Large intestine (tissue), 12 donors: ENCODE results near the gene PYHIN1. TPM values are rescaled to one million over a fixed set of nuclear protein-coding genes. Genes with fewer than 3 reads are reported as not detected.

Experiments used
- DNase-seq, 2 donors: peaks; one replicate each; pipeline versions ENCODE4 v3.0.0 to v3.0.0-alpha.2; 2013
- H3K27ac ChIP-seq: one replicate; pipeline ENCODE4 v1.5.1; 2013; ENCODE audit warnings: low read length
- H3K27me3 ChIP-seq: 2 replicates; pipeline ENCODE4 v1.6.1; 2013; ENCODE audit warnings: low read length; ENCODE audit not compliant: control insufficient read depth, insufficient read depth
- H3K36me3 ChIP-seq: 2 replicates; pipeline ENCODE4 v1.6.1; 2013; ENCODE audit warnings: low read length; ENCODE audit not compliant: control insufficient read depth, insufficient read depth
- H3K4me1 ChIP-seq: one replicate; pipeline ENCODE4 v1.6.1; 2013; ENCODE audit warnings: low read length; ENCODE audit not compliant: control insufficient read depth, insufficient read depth
- H3K4me3 ChIP-seq: one replicate; pipeline ENCODE4 v1.5.1; 2013; ENCODE audit warnings: low read length
- H3K9me3 ChIP-seq: one replicate; pipeline ENCODE4 v1.6.1; 2013; ENCODE audit warnings: mild to moderate bottlenecking, low read depth, low read length, moderate library complexity; ENCODE audit not compliant: control insufficient read depth
- WGBS: methylation state at CpG from one replicate; pipeline ENCODE4 v1.1.5; 2013; ENCODE audit warnings: low lambda C conversion rate; ENCODE audit not compliant: insufficient coverage; 5-methylcytosine and 5-hydroxymethylcytosine counted together
- long read RNA-seq, 11 donors: transcript quantifications; one replicate each; lab custom pipeline, GENCODE V29; 2026
- polyA plus RNA-seq: library from polyadenylated mRNA; unstranded; fragments of 120-200 nt; gene quantifications from one replicate; pipeline ENCODE4 v1.2.1, GENCODE V29; 2013

The PYHIN1 gene
- 1.5 TPM for polyA plus RNA-seq
- long read RNA-seq, donor 1, result 0 reads
- long read RNA-seq, donor 2, result 0 reads
- long read RNA-seq, donor 3, result 0 reads
- long read RNA-seq, donor 4, result 0 reads
- long read RNA-seq, donor 5, result 0 reads
- long read RNA-seq, donor 6, result 0 reads
- long read RNA-seq, donor 7, result 0 reads
- long read RNA-seq, donor 8, result 0 reads
- long read RNA-seq, donor 9, result 0 reads
- long read RNA-seq, donor 10, result 0 reads
- long read RNA-seq, donor 11, result 0 reads

GRCh38 chr1:158931055-158931737, at the start of gene PYHIN1:
PYHIN1 (plus strand) TSS chr1:158931552; CDS start chr1:158936911, 5,359 bp downstream.
- no peak for DNase-seq
- H3K4me1 ChIP-seq, result no peaks in the 10 kb centered on the region
- H3K27ac ChIP-seq, result no peak within 1 kb of the TSS
- no peaks in the 10 kb centered on the region for H3K27me3 ChIP-seq
- H3K9me3 ChIP-seq, result no peaks in the 10 kb centered on the region
- H3K4me3 ChIP-seq, result no peak within 1 kb of the TSS
- no peaks in the 10 kb centered on the region for H3K36me3 ChIP-seq
- no CpG with 5 or more reads among the region's 3 CpGs for WGBS

DNA sequence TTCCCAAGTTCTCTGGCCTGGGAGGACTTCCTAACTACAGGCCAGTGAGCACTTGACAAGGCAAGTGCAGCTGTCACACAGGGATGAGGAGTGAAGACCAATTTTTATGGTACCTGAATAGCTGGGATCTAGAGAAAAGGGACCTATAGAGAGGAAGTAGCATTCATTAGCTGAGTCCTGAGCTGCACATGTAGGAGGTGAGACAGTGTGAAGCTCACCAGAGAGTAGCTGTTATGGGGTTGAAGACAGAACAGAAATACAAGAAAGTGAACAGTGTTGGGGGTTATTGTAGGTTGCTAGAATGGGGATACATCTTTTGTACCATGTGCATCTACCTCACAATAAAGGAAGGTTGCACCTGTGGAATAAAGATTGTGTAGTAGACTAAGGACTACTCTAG, 37.7 kb upstream of the PYHIN1 start:
- DNase-seq, result no peak
- H3K4me1 ChIP-seq, result no peaks in the 10 kb centered on the region
- H3K27me3 ChIP-seq, result no peaks in the 10 kb centered on the region
- no peak overlapping the region for H3K4me3 ChIP-seq
- no peaks in the 10 kb centered on the region for H3K36me3 ChIP-seq
- no peak overlapping the region for H3K27ac ChIP-seq
- no peaks in the 10 kb centered on the region for H3K9me3 ChIP-seq

DNA sequence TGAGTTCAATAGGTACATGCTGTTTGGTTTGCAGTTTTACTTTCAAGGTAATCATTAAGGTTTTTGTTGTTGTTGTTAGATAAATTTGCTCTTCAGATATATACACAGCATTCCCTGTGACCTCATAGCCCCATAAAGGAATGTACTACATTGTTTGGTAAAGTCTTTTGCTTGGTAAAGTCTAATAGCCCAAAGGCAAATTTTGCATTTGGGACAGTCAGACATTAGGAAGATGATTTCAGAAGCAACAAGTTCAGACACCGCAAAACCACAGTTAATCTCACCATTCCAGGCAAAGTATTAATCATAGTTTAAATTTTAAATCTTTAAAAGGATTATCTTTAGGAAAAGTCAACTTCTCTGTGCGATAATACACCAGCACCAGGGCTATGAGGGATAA, 32.6 kb upstream of the PYHIN1 start:
- WGBS, result 80% methylated on average over 1 of the region's 2 CpGs
- no peaks in the 10 kb centered on the region for H3K36me3 ChIP-seq
- H3K9me3 ChIP-seq, result no peaks in the 10 kb centered on the region
- H3K4me1 ChIP-seq, result no peaks in the 10 kb centered on the region
- DNase-seq, result no peak
- no peak overlapping the region for H3K27ac ChIP-seq
- H3K4me3 ChIP-seq, result no peak overlapping the region
- H3K27me3 ChIP-seq, result no peaks in the 10 kb centered on the region

- DNase-seq, result no peak
- WGBS, result no CpG with 5 or more reads among the region's 3 CpGs
- Histone ChIP-seq H3K9me3 (no peaks in the 10 kb centered on the region), H3K27me3 (no peaks in the 10 kb centered on the region), H3K27ac (no peak overlapping the region), H3K4me1 (no peaks in the 10 kb centered on the region), H3K4me3 (no peak overlapping the region), H3K36me3 (no peaks in the 10 kb centered on the region)
Measured at GRCh38 chr1:158901623-158902022, 29.7 kb upstream of the PYHIN1 start.

GRCh38 chr1:158916085-158916484, 15.3 kb upstream of the PYHIN1 start:
- Histone ChIP-seq H3K9me3 (peaks cover 3% of the 10 kb centered on the region), H3K4me3 (no peak overlapping the region), H3K36me3 (no peaks in the 10 kb centered on the region), H3K4me1 (no peaks in the 10 kb centered on the region), H3K27ac (no peak overlapping the region), H3K27me3 (no peaks in the 10 kb centered on the region)
- no CpG with 5 or more reads among the region's 1 CpG for WGBS
- DNase-seq, result no peak

DNA sequence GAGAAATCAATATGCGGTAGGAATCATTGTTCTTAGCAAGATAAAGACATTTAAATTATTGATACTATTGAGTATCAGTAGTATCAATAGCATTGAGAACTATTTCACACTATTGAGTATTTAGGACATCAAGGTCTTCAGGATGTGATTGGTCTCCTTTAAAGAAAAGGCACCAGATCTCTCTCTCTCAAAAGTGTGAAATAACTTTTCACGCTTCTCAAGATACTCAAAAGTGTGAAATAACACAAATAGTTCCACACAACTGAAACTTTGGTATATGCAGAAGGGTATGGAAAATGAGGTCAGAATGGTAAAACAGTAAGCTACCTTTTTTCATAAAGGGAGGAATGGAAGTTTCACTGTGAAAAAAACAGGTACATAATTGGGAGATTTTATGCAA, 6.7 kb upstream of the PYHIN1 start:
- H3K9me3 ChIP-seq, result no peaks in the 10 kb centered on the region
- H3K4me1 ChIP-seq, result no peaks in the 10 kb centered on the region
- no peak overlapping the region for H3K4me3 ChIP-seq
- no CpG with 5 or more reads among the region's 2 CpGs for WGBS
- no peak for DNase-seq
- H3K36me3 ChIP-seq, result no peaks in the 10 kb centered on the region
- H3K27ac ChIP-seq, result no peak overlapping the region
- H3K27me3 ChIP-seq, result no peaks in the 10 kb centered on the region

GRCh38 chr1:158930504-158930903, 848 bp upstream of the PYHIN1 start:
- no peaks in the 10 kb centered on the region for H3K4me1 ChIP-seq
- H3K27ac ChIP-seq, result no peak overlapping the region
- H3K9me3 ChIP-seq, result no peaks in the 10 kb centered on the region
- 83% methylated on average over 2 of the region's 5 CpGs for WGBS
- DNase-seq, result peak in 1 of 2 donors; percentile 4
- no peak overlapping the region for H3K4me3 ChIP-seq
- no peaks in the 10 kb centered on the region for H3K27me3 ChIP-seq
- H3K36me3 ChIP-seq, result no peaks in the 10 kb centered on the region

DNA sequence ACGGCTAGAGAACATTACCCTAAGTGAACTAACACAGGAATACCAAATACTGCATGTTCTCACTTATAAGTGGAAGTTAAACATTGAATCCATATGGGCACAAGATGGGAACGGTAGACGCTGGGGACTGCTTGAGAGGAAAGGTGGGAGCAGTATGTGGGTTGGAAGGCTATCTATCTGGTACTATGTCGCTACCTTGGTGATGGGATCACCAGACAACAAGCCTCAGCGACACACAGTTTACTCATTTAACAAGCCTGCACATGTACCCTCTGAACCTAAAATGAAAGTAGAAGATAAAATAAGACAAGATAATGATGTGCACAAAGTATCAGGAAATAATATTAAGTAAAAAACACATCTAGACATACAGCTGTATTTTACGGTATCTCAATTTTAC, 819 bp downstream of the PYHIN1 start:
- Histone ChIP-seq H3K9me3 (no peaks in the 10 kb centered on the region), H3K36me3 (no peaks in the 10 kb centered on the region), H3K27ac (no peak overlapping the region), H3K27me3 (no peaks in the 10 kb centered on the region), H3K4me1 (no peaks in the 10 kb centered on the region), H3K4me3 (no peak overlapping the region)
- DNase-seq, result no peak
- WGBS, result no CpG with 5 or more reads among the region's 6 CpGs

GRCh38 chr1:158933621-158934020, 2.3 kb downstream of the PYHIN1 start:
- no peaks in the 10 kb centered on the region for H3K36me3 ChIP-seq
- no peaks in the 10 kb centered on the region for H3K9me3 ChIP-seq
- no peaks in the 10 kb centered on the region for H3K4me1 ChIP-seq
- no peak overlapping the region for H3K27ac ChIP-seq
- DNase-seq, result no peak
- H3K4me3 ChIP-seq, result no peak overlapping the region
- H3K27me3 ChIP-seq, result no peaks in the 10 kb centered on the region
- 53% methylated on average over 1 of the region's 1 CpG for WGBS

- Histone ChIP-seq H3K4me1 (no peaks in the 10 kb centered on the region), H3K4me3 (no peak overlapping the region), H3K36me3 (no peaks in the 10 kb centered on the region), H3K27me3 (no peaks in the 10 kb centered on the region), H3K9me3 (no peaks in the 10 kb centered on the region), H3K27ac (no peak overlapping the region)
- no CpG with 5 or more reads among the region's 2 CpGs for WGBS
- no peak for DNase-seq
Measured at GRCh38 chr1:158939180-158939579, 7.8 kb downstream of the PYHIN1 start.

DNA sequence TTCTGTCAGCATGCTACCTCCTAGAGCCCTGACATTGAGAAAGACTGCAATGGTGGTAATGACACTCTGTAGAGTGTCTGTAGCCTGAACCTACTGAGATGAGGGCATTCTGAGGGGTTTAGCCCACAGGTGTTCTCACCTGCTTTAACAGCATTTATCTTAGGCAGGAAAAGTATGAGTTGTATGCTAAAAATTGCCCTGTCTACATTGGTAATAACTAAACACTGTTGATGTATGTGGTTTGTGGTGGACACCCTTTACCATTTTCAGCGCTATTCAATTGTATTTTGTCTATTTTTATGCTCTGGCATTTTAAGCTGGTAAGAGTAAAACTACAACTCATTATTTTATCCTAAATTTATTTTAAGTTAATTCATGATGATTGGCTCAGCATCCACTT, 10.0 kb downstream of the PYHIN1 start:
- DNase-seq, result no peak
- WGBS, result 89% methylated on average over 1 of the region's 1 CpG
- no peaks in the 10 kb centered on the region for H3K9me3 ChIP-seq
- no peaks in the 10 kb centered on the region for H3K4me1 ChIP-seq
- H3K36me3 ChIP-seq, result no peaks in the 10 kb centered on the region
- no peak overlapping the region for H3K27ac ChIP-seq
- H3K4me3 ChIP-seq, result no peak overlapping the region
- no peaks in the 10 kb centered on the region for H3K27me3 ChIP-seq
